ENCODE data around the gene CAB39L. TPM values are rescaled to one million over a fixed set of nuclear protein-coding genes. Genes with fewer than 3 reads are reported as not detected.

The CAB39L gene
- total and polyA plus RNA-seq, 2 of the 13 experiments (the other 11 are each of a cell fraction or from before 2014, with no cell fraction given): 3.1 to 6.1 TPM

- TF ChIP-seq ELF1 (CRISPR knock-in tag; IDR thresholded peaks at IDR 0.05) (no peak), ZNF609 (CRISPR knock-in tag; IDR thresholded peaks at IDR 0.05; ENCODE audit: borderline replicate concordance) (0 out of 2 replicates have a peak, but pooled peaks have one; percentile 6), ZNF563 (CRISPR knock-in tag; IDR thresholded peaks at IDR 0.05) (no peak), ZMAT3 (CRISPR knock-in tag; conservative IDR thresholded peaks at IDR 0.05) (no peak), GATAD1 (CRISPR knock-in tag; IDR thresholded peaks at IDR 0.05) (0 out of 2 replicates have a peak, but pooled peaks have one; percentile 14), SMC3 (IDR thresholded peaks at IDR 0.05; ENCODE audit: low read length) (no peak), MTA1 (CRISPR knock-in tag; IDR thresholded peaks at IDR 0.05; ENCODE audit: borderline replicate concordance) (no peak), SIN3B (IDR thresholded peaks at IDR 0.05; ENCODE audit: low read length) (no peak), RXRB (CRISPR knock-in tag; IDR thresholded peaks at IDR 0.05; ENCODE audit: borderline replicate concordance) (no peak), THAP9 (CRISPR knock-in tag; IDR thresholded peaks at IDR 0.05; ENCODE audit: borderline replicate concordance) (no peak), ZNF572 (CRISPR knock-in tag; IDR thresholded peaks at IDR 0.05) (no peak), PLRG1 (conservative IDR thresholded peaks at IDR 0.05) (no peak), ZNF552 (CRISPR knock-in tag; IDR thresholded peaks at IDR 0.05; ENCODE audit: borderline replicate concordance) (no peak), MXD3 (CRISPR knock-in tag; IDR thresholded peaks at IDR 0.05) (no peak), ARNT2 (CRISPR knock-in tag; IDR thresholded peaks at IDR 0.05; ENCODE audit: low read depth) (0 out of 2 replicates have a peak, but pooled peaks have one; percentile 15), ZNF841 (CRISPR knock-in tag; IDR thresholded peaks at IDR 0.05; ENCODE audit: borderline replicate concordance) (no peak), ZNF629 (CRISPR knock-in tag; conservative IDR thresholded peaks at IDR 0.05) (peak; percentile 94), ZNF556 (CRISPR knock-in tag; IDR thresholded peaks at IDR 0.05; ENCODE audit: borderline replicate concordance) (no peak), NKX3-1 (CRISPR knock-in tag; IDR thresholded peaks at IDR 0.05) (no peak), NFKBIZ (CRISPR knock-in tag; IDR thresholded peaks at IDR 0.05) (no peak), ZNF292 (CRISPR knock-in tag; IDR thresholded peaks at IDR 0.05; ENCODE audit: borderline replicate concordance, low read depth) (no peak)
- TF ChIP-seq, protein P1, sequence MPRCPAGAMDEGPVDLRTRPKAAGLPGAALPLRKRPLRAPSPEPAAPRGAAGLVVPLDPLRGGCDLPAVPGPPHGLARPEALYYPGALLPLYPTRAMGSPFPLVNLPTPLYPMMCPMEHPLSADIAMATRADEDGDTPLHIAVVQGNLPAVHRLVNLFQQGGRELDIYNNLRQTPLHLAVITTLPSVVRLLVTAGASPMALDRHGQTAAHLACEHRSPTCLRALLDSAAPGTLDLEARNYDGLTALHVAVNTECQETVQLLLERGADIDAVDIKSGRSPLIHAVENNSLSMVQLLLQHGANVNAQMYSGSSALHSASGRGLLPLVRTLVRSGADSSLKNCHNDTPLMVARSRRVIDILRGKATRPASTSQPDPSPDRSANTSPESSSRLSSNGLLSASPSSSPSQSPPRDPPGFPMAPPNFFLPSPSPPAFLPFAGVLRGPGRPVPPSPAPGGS (CRISPR knock-in tag; IDR thresholded peaks at IDR 0.05): 0 out of 2 replicates have a peak, but pooled peaks have one; percentile 13
Observed at GRCh38 chr13:49314344-49314882, 129.5 kb downstream of the CAB39L start (continued).

Measured in HepG2 (cell line).